Esophagus muscularis mucosa (tissue), 4 donors: ENCODE results near the gene SND1. TPM values are rescaled to one million over a fixed set of nuclear protein-coding genes. Genes with fewer than 3 reads are reported as not detected.

ENCODE experiments used
- DNase-seq: peaks from one replicate; pipeline ENCODE4 v3.0.0-alpha.2; 2017; ENCODE audit errors: extremely low spot score
- H3K27ac ChIP-seq, 4 donors: fragments of 200-600 bp; sonication (generic); replicated peaks in 1 of 4; 1 replicate in 3 of 4; 2 replicates in 1 of 4; pipeline ENCODE4 v1.5.1; 2016 to 2019; ENCODE audit warnings: mild to moderate bottlenecking in 1 of 4
- H3K27me3 ChIP-seq, 4 donors: fragments of 200-600 bp; sonication (generic); one replicate each; pipeline versions ENCODE4 v1.5.1 to v1.6.0; 2016 to 2019
- H3K36me3 ChIP-seq, 4 donors: fragments of 200-600 bp; sonication (generic); one replicate each; pipeline ENCODE4 v1.5.1; 2016 to 2019
- H3K4me1 ChIP-seq, 4 donors: fragments of 200-600 bp; sonication (generic); one replicate each; pipeline ENCODE4 v1.5.1; 2016 to 2019
- H3K4me3 ChIP-seq, 4 donors: fragments of 200-600 bp; sonication (generic); 1 replicate in 2 of 4; 2 replicates in 2 of 4; pipeline ENCODE4 v1.5.1; 2016 to 2019; ENCODE audit warnings: mild to moderate bottlenecking in 4 of 4, moderate library complexity in 1 of 4
- H3K9me3 ChIP-seq, 4 donors: fragments of 200-600 bp; sonication (generic); 1 replicate in 3 of 4; 2 replicates in 1 of 4; pipeline ENCODE4 v1.5.1; 2016 to 2019
- EP300 ChIP-seq: sonication (generic); formaldehyde crosslinking; IDR thresholded peaks from one replicate; pipeline ENCODE4 v1.6.1; 2017; ENCODE audit warnings: antibody characterized with exemption
- POLR2A ChIP-seq: fragments of 450-650 bp; IDR thresholded peaks from one replicate; pipeline ENCODE4 v1.6.1; 2017; ENCODE audit warnings: antibody characterized with exemption, moderate library complexity, mild to moderate bottlenecking, low read depth
- POLR2AphosphoS5 ChIP-seq, 2 donors: sonication (generic); formaldehyde crosslinking; IDR thresholded peaks; one replicate each; pipeline ENCODE4 v1.6.1; 2017; ENCODE audit warnings: antibody characterized with exemption in 2 of 2
- WGBS: methylation state at CpG from one replicate; pipeline ENCODE4 v1.1.5; 2018; 5-methylcytosine and 5-hydroxymethylcytosine counted together
- intact Hi-C: fragments of 100-400 bp; cut with DNase I; formaldehyde crosslinking; loops from one replicate; pipeline ENCODE4 v1.15.1; 2023
- total RNA-seq, 4 donors: library from RNA; depleted of rRNA; stranded (reverse); fragments of >200 nt; gene quantifications; one replicate each; pipeline versions ENCODE4 v1.1.0 to v1.2.1, GENCODE V29; 2016
- TF ChIP-seq, protein P1 (sequence below), 3 experiments: fragments of 200-600 bp in 2 of 3; fragments of 450-650 bp in 1 of 3; sonication (generic) in 2 of 3; IDR thresholded peaks; one replicate each; pipeline ENCODE4 v1.5.1; 2017 to 2019; ENCODE audit warnings: antibody characterized with exemption in 3 of 3, mild to moderate bottlenecking in 2 of 3, moderate library complexity in 1 of 3

Gene SND1
- total RNA-seq, 4 donors from 2014 or later: 71.4 to 91.2 (median 81.3) TPM

DNA sequence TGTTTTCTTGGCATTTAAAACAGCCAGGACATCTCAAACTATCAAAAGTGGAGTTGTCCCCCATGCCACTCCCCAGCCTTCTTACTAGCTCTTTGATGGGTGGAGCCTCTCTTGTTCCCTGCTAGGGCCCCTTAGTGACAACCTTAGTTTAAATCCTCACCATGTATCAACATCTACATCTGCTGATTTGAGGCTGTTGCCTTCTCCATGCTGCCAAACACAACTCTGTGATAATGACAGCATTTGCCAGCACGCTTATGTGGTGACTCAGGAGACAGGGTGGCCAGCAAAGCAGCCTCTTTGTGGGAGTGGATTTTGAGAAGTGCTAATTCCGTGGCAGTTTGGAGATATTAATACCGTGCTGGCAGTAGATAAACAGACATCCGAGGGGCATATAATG is 233.8 kb downstream of the SND1 start:
- DNase-seq: no peak
- Histone ChIP-seq H3K9me3 (no peaks in the 10 kb centered on the region), H3K4me3 (no peak overlapping the region), H3K4me1 (peaks cover 19 to 46% (median 37%) of the 10 kb centered on the region in 4 donors), H3K36me3 (peaks cover 0 to 17% (median 9%) of the 10 kb centered on the region in 4 donors), H3K27me3 (no peaks in the 10 kb centered on the region), H3K27ac (peak overlapping the region in 1 of 4 donors; percentile 23)
- intact Hi-C loops: no loop called here
- TF ChIP-seq POLR2A (no peak), EP300 (no peak), POLR2AphosphoS5 (IDR thresholded peaks at IDR 0.05) (no peak)
- TF ChIP-seq, protein P1, sequence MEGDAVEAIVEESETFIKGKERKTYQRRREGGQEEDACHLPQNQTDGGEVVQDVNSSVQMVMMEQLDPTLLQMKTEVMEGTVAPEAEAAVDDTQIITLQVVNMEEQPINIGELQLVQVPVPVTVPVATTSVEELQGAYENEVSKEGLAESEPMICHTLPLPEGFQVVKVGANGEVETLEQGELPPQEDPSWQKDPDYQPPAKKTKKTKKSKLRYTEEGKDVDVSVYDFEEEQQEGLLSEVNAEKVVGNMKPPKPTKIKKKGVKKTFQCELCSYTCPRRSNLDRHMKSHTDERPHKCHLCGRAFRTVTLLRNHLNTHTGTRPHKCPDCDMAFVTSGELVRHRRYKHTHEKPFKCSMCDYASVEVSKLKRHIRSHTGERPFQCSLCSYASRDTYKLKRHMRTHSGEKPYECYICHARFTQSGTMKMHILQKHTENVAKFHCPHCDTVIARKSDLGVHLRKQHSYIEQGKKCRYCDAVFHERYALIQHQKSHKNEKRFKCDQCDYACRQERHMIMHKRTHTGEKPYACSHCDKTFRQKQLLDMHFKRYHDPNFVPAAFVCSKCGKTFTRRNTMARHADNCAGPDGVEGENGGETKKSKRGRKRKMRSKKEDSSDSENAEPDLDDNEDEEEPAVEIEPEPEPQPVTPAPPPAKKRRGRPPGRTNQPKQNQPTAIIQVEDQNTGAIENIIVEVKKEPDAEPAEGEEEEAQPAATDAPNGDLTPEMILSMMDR (IDR thresholded peaks at IDR 0.05): no peak
- 57% methylated on average over 4 of the region's 4 CpGs for WGBS

- H3K4me3 ChIP-seq: no peak overlapping the region
- no peaks in the 10 kb centered on the region for H3K9me3 ChIP-seq
- TF ChIP-seq EP300 (no peak), POLR2A (no peak), POLR2AphosphoS5 (IDR thresholded peaks at IDR 0.05) (no peak)
- TF ChIP-seq, protein P1 (IDR thresholded peaks at IDR 0.05): no peak
- peaks cover 0 to 17% (median 9%) of the 10 kb centered on the region in 4 donors for H3K36me3 ChIP-seq
- peaks cover 19 to 46% (median 37%) of the 10 kb centered on the region in 4 donors for H3K4me1 ChIP-seq
- WGBS: 70% methylated on average over 3 of the region's 3 CpGs
- DNase-seq: no peak
- no peaks in the 10 kb centered on the region for H3K27me3 ChIP-seq
- H3K27ac ChIP-seq: peak overlapping the region in 1 of 4 donors; percentile 23
- intact Hi-C loops: no loop called here
These were observed 234.3 kb downstream of the SND1 start for GRCh38 chr7:127886248-127886647.

- H3K27me3 ChIP-seq: no peaks in the 10 kb centered on the region
- peaks cover 0 to 23% (median 9%) of the 10 kb centered on the region in 4 donors for H3K36me3 ChIP-seq
- no peaks in the 10 kb centered on the region for H3K9me3 ChIP-seq
- no peak overlapping the region for H3K4me3 ChIP-seq
- H3K4me1 ChIP-seq: peaks cover 16 to 43% (median 35%) of the 10 kb centered on the region in 4 donors
- no peak for DNase-seq
- H3K27ac ChIP-seq: no peak overlapping the region
- intact Hi-C loops: no loop called here
- 91% methylated on average over 6 of the region's 6 CpGs for WGBS
- TF ChIP-seq POLR2A: no peak
- TF ChIP-seq EP300: no peak
- TF ChIP-seq, protein P1 (IDR thresholded peaks at IDR 0.05): no peak
- TF ChIP-seq POLR2AphosphoS5 (IDR thresholded peaks at IDR 0.05): no peak
These were observed 235.1 kb downstream of the SND1 start for GRCh38 chr7:127887096-127887495.

DNA sequence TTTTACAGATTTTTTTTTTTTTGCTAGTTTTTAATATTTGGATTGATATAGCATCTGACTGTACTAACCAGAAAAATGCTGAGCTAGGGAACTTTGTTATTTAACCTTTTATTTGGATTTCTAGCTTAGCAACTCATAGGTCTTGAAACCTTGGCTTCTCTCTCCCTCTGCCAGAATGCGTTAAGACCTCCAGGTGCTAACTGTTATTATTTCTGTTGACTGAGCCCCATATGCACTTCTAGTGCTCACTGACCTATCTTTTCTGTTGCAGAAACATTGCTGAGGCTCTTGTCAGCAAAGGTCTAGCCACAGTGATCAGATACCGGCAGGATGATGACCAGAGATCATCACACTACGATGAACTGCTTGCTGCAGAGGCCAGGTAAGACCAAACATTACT is 235.6 kb downstream of the SND1 start:
- no peaks in the 10 kb centered on the region for H3K9me3 ChIP-seq
- no peak overlapping the region for H3K27ac ChIP-seq
- no peak for DNase-seq
- H3K4me1 ChIP-seq: peaks cover 12 to 39% (median 33%) of the 10 kb centered on the region in 4 donors
- no peaks in the 10 kb centered on the region for H3K27me3 ChIP-seq
- no peak overlapping the region for H3K4me3 ChIP-seq
- H3K36me3 ChIP-seq: peaks cover 0 to 24% (median 9%) of the 10 kb centered on the region in 4 donors
- 75% methylated on average over 3 of the region's 3 CpGs for WGBS
- intact Hi-C loops: no loop called here
- TF ChIP-seq EP300 (no peak), POLR2A (no peak), POLR2AphosphoS5 (IDR thresholded peaks at IDR 0.05) (no peak)
- TF ChIP-seq, protein P1 (IDR thresholded peaks at IDR 0.05): no peak

- intact Hi-C loops: no loop called here
- TF ChIP-seq POLR2A: no peak
- TF ChIP-seq EP300: no peak
- TF ChIP-seq POLR2AphosphoS5 (IDR thresholded peaks at IDR 0.05): no peak
- TF ChIP-seq, protein P1 (IDR thresholded peaks at IDR 0.05): no peak
- Histone ChIP-seq H3K4me3 (no peak overlapping the region), H3K4me1 (peaks cover 12 to 39% (median 28%) of the 10 kb centered on the region in 4 donors), H3K27ac (no peak overlapping the region), H3K27me3 (no peaks in the 10 kb centered on the region), H3K36me3 (peaks cover 0 to 24% (median 9%) of the 10 kb centered on the region in 4 donors), H3K9me3 (no peaks in the 10 kb centered on the region)
- 36% methylated on average over 1 of the region's 1 CpG for WGBS
- DNase-seq: no peak
These were observed 236.4 kb downstream of the SND1 start for GRCh38 chr7:127888411-127888810.
